Ishikawa (cell line): ENCODE data around the gene MAPK8IP2.

Experiments
- CEBPB ChIP-seq: IDR thresholded peaks from 2 replicates; pipeline ENCODE4 v1.6.1; 2012
- CREB1 ChIP-seq: IDR thresholded peaks from 2 replicates; pipeline ENCODE4 v1.6.1; 2012; ENCODE audit warnings: low read depth
- EGR1 ChIP-seq: IDR thresholded peaks from 2 replicates; pipeline ENCODE4 v1.6.1; 2012
- RAD21 ChIP-seq: IDR thresholded peaks from 2 replicates; pipeline ENCODE4 v1.6.1; 2012; ENCODE audit warnings: low read depth
- TAF1 ChIP-seq: IDR thresholded peaks from 2 replicates; pipeline ENCODE4 v1.6.1; 2012; ENCODE audit warnings: low read depth, mild to moderate bottlenecking
- TEAD4 ChIP-seq: IDR thresholded peaks from 2 replicates; pipeline ENCODE4 v1.6.1; 2012
- TF ChIP-seq, protein P1 (sequence below): IDR thresholded peaks from 2 replicates; pipeline ENCODE4 v1.6.1; 2012; ENCODE audit warnings: low read depth, mild to moderate bottlenecking
- TF ChIP-seq, protein P2 (sequence below): IDR thresholded peaks from 2 replicates; pipeline ENCODE4 v1.6.1; 2012

DNA sequence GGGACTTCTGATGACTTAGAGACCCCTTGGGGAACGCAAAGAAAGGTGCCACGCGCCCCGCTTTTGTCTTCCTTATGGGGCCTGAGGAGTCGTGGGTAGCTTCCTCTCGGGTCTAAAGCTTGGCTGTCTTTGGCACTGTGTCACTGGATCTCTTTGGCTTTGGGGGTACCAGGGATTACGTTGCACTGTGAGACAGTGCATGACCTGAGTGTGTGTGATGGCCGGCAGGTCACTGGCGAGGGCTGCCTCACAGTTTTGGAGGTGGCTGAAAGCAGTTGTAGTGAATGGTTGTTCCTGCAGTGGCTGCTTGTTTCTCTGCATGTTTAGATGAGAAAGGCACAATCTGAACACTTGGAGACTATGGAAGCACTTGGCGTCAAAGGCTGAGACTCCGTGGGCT lies 33.2 kb downstream of the MAPK8IP2 start:
- TF ChIP-seq CREB1 (no peak), TEAD4 (no peak), EGR1 (no peak), TAF1 (no peak), RAD21 (no peak), CEBPB (no peak)
- TF ChIP-seq, protein P1, sequence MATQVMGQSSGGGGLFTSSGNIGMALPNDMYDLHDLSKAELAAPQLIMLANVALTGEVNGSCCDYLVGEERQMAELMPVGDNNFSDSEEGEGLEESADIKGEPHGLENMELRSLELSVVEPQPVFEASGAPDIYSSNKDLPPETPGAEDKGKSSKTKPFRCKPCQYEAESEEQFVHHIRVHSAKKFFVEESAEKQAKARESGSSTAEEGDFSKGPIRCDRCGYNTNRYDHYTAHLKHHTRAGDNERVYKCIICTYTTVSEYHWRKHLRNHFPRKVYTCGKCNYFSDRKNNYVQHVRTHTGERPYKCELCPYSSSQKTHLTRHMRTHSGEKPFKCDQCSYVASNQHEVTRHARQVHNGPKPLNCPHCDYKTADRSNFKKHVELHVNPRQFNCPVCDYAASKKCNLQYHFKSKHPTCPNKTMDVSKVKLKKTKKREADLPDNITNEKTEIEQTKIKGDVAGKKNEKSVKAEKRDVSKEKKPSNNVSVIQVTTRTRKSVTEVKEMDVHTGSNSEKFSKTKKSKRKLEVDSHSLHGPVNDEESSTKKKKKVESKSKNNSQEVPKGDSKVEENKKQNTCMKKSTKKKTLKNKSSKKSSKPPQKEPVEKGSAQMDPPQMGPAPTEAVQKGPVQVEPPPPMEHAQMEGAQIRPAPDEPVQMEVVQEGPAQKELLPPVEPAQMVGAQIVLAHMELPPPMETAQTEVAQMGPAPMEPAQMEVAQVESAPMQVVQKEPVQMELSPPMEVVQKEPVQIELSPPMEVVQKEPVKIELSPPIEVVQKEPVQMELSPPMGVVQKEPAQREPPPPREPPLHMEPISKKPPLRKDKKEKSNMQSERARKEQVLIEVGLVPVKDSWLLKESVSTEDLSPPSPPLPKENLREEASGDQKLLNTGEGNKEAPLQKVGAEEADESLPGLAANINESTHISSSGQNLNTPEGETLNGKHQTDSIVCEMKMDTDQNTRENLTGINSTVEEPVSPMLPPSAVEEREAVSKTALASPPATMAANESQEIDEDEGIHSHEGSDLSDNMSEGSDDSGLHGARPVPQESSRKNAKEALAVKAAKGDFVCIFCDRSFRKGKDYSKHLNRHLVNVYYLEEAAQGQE = no peak
- TF ChIP-seq, protein P2, sequence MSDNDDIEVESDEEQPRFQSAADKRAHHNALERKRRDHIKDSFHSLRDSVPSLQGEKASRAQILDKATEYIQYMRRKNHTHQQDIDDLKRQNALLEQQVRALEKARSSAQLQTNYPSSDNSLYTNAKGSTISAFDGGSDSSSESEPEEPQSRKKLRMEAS = no peak
